ENCODE measurements around the gene ZNF48.

DNA sequence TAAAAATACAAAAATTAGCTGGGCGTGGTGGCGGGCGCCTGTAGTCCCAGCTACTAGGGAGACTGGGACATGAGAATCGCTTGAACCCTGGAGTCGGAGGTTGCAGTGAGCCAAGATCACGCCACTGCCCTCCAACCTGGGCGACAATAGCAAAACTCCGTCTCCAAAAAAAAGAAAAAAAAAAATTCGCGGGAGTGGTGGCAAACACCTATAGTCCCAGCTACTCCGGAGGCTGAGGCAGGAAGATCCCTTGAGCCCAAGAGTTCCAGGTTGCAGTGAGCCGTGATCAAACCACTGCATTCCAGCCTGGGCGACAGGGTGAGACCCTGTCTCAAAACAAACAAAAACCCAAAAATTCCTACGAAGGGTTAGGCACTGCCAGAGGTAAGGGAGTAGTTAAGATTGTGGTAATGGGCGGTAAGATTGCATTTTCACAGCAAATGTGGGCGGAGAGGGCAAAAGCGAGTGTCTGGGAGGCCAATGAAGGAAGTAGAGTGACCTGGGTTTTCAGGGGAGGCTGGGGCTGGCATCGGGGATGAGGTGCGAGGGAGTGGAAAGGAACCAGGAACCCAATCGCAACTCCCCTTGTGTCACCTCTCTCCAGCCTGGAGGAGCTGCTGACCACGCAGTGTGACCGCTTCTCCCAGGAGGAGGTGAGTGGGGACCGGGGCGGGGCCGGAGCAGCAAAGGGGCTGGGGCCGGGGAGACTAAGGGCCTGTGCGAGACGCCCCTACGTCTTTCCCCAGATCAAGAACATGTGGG, 18.0 kb upstream of the ZNF48 start:
- TF ChIP-seq POLR2A (IDR thresholded peaks at IDR 0.05; ENCODE audit: low read length) (no peak), GATA1 (IDR thresholded peaks at IDR 0.05; ENCODE audit: low read depth, low read length) (no peak)

All from erythroblast (primary cell).